HepG2 (cell line): Measurements from ENCODE around the gene TOP1. TPM values are rescaled to one million over a fixed set of nuclear protein-coding genes. Genes with fewer than 3 reads are reported as not detected.

Experiments used
- BRD4 ChIP-seq: sonication (generic); formaldehyde crosslinking; IDR thresholded peaks from 2 replicates; pipeline ENCODE4 v1.4.0; 2020; ENCODE audit warnings: missing genetic modification reagents
- KLF6 ChIP-seq: IDR thresholded peaks from 2 replicates; pipeline ENCODE4 v1.8.0; 2016; ENCODE audit warnings: missing biosample characterization, missing genetic modification reagents
- KMT2A ChIP-seq: sonication (generic); formaldehyde crosslinking; IDR thresholded peaks from 2 replicates; pipeline ENCODE4 v1.4.0; 2020; ENCODE audit warnings: missing genetic modification reagents
- MEIS2 ChIP-seq: sonication (generic); formaldehyde crosslinking; IDR thresholded peaks from 2 replicates; pipeline ENCODE4 v1.9.0; 2021; ENCODE audit warnings: mild to moderate bottlenecking, missing genetic modification reagents
- NFKB2 ChIP-seq: sonication (generic); formaldehyde crosslinking; IDR thresholded peaks from 2 replicates; pipeline ENCODE4 v1.4.0; 2020; ENCODE audit warnings: missing genetic modification reagents, borderline replicate concordance
- NKX3-1 ChIP-seq: sonication (generic); formaldehyde crosslinking; IDR thresholded peaks from 2 replicates; pipeline ENCODE4 v1.5.0; 2020; ENCODE audit warnings: missing genetic modification reagents
- PRPF4 ChIP-seq: fragments of 200-400 bp; formaldehyde crosslinking; IDR thresholded peaks from 2 replicates; pipeline ENCODE4 v1.6.1; 2016; ENCODE audit warnings: low read length, low read depth; ENCODE audit not compliant: poor library complexity, severe bottlenecking
- SAP130 ChIP-seq: IDR thresholded peaks from 2 replicates; pipeline ENCODE4 v1.6.1; 2016; ENCODE audit warnings: low read depth
- SMAD1 ChIP-seq: sonication (generic); formaldehyde crosslinking; IDR thresholded peaks from 2 replicates; pipeline ENCODE4 v1.4.0; 2020; ENCODE audit warnings: missing genetic modification reagents, low read depth, mild to moderate bottlenecking, borderline replicate concordance
- SOX6 ChIP-seq, 2 experiments: fragments of 450-650 bp in 1 of 2; sonication (generic) in 1 of 2; formaldehyde crosslinking in 1 of 2; IDR thresholded peaks; 2 replicates each; pipeline versions ENCODE4 v1.4.0 to v1.6.1; 2017 to 2020; ENCODE audit warnings: antibody characterized with exemption in 1 of 2, mild to moderate bottlenecking in 1 of 2, missing genetic modification reagents in 1 of 2
- ZKSCAN1 ChIP-seq: fragments of 150-350 bp; IDR thresholded peaks from 2 replicates; pipeline ENCODE4 v1.6.1; 2014; ENCODE audit warnings: low read length
- ZNF570 ChIP-seq: sonication (generic); formaldehyde crosslinking; IDR thresholded peaks from 2 replicates; pipeline ENCODE4 v1.4.0; 2020; ENCODE audit warnings: mild to moderate bottlenecking, missing genetic modification reagents, borderline replicate concordance
- ZNF841 ChIP-seq: sonication (generic); formaldehyde crosslinking; IDR thresholded peaks from 2 replicates; pipeline ENCODE4 v1.8.1; 2023; ENCODE audit warnings: missing genetic modification reagents, borderline replicate concordance
- polyA plus RNA-seq, 8 experiments: library from polyadenylated mRNA; depleted of rRNA in 3 of 8; stranded (reverse) in 7 of 8; unstranded in 1 of 8; fragments of >200 nt; fragmentation: Illumina TruSeq in 4 of 8; extraction: Trizol in 4 of 8; gene quantifications; 2 replicates each; pipeline versions ENCODE4 v1.2.1 to v1.2.3, GENCODE V29; 2011 to 2016; ENCODE audit warnings: low read depth in 4 of 8, missing spikeins in 1 of 8, mixed read lengths in 1 of 8; ENCODE audit not compliant: insufficient read depth in 1 of 8
- total RNA-seq, 5 experiments: library from RNA; depleted of rRNA; stranded (reverse); fragments of >200 nt; fragmentation: Illumina TruSeq; extraction: Trizol; gene quantifications; 2 replicates each; pipeline ENCODE4 v1.2.3, GENCODE V29; 2016; ENCODE audit warnings: low read depth in 1 of 5
- TF ChIP-seq, protein P1 (sequence below): sonication (generic); formaldehyde crosslinking; IDR thresholded peaks from 2 replicates; pipeline ENCODE4 v1.4.0; 2020; ENCODE audit warnings: missing genetic modification reagents, borderline replicate concordance
- TF ChIP-seq, protein P2 (sequence below): sonication (generic); formaldehyde crosslinking; conservative IDR thresholded peaks from 2 replicates; pipeline ENCODE4 v1.4.0; 2020; ENCODE audit warnings: missing genetic modification reagents
- TF ChIP-seq, protein P3 (sequence below): IDR thresholded peaks from 2 replicates; pipeline ENCODE4 v1.6.1; 2018; ENCODE audit warnings: missing genetic modification reagents, mild to moderate bottlenecking, missing compliant biosample characterization
- TF ChIP-seq, protein P4 (sequence below): sonication (generic); IDR thresholded peaks from 2 replicates; pipeline ENCODE4 v1.6.1; 2016; ENCODE audit warnings: low read depth, borderline replicate concordance
- TF ChIP-seq, protein P5 (sequence below): sonication (generic); formaldehyde crosslinking; IDR thresholded peaks from 2 replicates; pipeline ENCODE4 v1.4.0; 2020; ENCODE audit warnings: missing genetic modification reagents, borderline replicate concordance

TOP1 gene
- total and polyA plus RNA-seq, 2 of the 13 experiments (the other 11 are each of a cell fraction or from before 2014, with no cell fraction given), result 10.2 to 19.4 TPM

DNA sequence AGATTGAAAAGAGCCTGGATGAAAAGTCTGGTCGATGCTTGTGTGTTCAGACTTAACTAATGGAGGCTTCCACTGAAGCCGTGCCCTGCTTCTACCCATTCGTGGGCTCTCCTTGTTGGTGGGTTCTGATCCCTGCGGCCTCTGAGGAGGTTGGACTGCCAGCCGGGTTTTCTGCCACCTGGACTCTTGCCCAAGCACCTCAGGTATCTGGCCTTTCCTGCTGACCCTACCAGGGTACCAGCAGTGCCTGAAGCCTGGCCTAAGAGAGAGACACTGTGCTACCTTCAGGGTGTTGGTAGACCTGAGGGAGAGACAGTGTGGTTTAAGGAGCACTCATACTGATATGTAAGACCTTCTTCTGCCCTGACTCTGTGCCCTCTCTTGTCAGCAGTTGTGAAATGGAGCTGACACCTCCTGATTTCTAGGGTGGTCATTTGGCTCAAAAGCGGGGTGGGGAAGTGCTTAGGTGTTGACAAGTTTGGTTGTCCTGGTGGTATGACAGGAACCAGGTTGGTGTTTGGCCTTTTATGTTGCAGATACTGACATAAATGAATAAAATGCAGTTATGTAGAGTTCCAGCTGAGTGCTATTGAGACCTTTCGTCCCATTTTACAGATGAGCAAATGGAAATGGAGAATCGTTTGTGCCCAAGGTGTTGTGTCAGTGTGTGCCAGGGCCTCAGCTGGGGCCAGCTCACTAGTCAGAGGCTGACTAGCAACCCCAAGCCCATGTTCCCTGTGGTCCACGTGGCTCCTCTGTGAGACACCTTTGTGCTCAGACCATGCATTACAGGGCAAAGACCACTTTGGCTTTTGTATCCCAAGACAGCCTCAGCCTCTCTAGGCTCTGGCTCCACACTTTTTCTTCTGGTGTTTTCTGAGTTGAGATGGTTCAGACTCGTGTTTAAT, 111.9 kb downstream of the TOP1 start (continued):
- TF ChIP-seq, protein P1, sequence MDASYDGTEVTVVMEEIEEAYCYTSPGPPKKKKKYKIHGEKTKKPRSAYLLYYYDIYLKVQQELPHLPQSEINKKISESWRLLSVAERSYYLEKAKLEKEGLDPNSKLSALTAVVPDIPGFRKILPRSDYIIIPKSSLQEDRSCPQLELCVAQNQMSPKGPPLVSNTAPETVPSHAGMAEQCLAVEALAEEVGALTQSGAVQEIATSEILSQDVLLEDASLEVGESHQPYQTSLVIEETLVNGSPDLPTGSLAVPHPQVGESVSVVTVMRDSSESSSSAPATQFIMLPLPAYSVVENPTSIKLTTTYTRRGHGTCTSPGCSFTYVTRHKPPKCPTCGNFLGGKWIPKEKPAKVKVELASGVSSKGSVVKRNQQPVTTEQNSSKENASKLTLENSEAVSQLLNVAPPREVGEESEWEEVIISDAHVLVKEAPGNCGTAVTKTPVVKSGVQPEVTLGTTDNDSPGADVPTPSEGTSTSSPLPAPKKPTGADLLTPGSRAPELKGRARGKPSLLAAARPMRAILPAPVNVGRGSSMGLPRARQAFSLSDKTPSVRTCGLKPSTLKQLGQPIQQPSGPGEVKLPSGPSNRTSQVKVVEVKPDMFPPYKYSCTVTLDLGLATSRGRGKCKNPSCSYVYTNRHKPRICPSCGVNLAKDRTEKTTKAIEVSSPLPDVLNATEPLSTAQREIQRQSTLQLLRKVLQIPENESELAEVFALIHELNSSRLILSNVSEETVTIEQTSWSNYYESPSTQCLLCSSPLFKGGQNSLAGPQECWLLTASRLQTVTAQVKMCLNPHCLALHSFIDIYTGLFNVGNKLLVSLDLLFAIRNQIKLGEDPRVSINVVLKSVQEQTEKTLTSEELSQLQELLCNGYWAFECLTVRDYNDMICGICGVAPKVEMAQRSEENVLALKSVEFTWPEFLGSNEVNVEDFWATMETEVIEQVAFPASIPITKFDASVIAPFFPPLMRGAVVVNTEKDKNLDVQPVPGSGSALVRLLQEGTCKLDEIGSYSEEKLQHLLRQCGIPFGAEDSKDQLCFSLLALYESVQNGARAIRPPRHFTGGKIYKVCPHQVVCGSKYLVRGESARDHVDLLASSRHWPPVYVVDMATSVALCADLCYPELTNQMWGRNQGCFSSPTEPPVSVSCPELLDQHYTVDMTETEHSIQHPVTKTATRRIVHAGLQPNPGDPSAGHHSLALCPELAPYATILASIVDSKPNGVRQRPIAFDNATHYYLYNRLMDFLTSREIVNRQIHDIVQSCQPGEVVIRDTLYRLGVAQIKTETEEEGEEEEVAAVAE (CRISPR knock-in tag), result 0 out of 2 replicates have a peak, but pooled peaks have one; percentile 41
- peak; percentile 86 for TF ChIP-seq SAP130 (CRISPR knock-in tag)
- no peak for TF ChIP-seq ZNF841 (CRISPR knock-in tag)
- no peak for TF ChIP-seq NKX3-1 (CRISPR knock-in tag)
- no peak for TF ChIP-seq KLF6 (CRISPR knock-in tag)
- TF ChIP-seq KMT2A (CRISPR knock-in tag), result 0 out of 2 replicates have a peak, but pooled peaks have one; percentile 18
- peak; percentile 64; the same call in 1 of the 2 replicates for TF ChIP-seq MEIS2 (CRISPR knock-in tag)
- no peak for TF ChIP-seq ZKSCAN1
- TF ChIP-seq ZNF570 (CRISPR knock-in tag), result no peak
- TF ChIP-seq SMAD1 (CRISPR knock-in tag), result 0 out of 2 replicates have a peak, but pooled peaks have one; percentile 9
- TF ChIP-seq, protein P2, sequence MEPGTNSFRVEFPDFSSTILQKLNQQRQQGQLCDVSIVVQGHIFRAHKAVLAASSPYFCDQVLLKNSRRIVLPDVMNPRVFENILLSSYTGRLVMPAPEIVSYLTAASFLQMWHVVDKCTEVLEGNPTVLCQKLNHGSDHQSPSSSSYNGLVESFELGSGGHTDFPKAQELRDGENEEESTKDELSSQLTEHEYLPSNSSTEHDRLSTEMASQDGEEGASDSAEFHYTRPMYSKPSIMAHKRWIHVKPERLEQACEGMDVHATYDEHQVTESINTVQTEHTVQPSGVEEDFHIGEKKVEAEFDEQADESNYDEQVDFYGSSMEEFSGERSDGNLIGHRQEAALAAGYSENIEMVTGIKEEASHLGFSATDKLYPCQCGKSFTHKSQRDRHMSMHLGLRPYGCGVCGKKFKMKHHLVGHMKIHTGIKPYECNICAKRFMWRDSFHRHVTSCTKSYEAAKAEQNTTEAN (CRISPR knock-in tag), result peak; percentile 76
- no peak for TF ChIP-seq SOX6 (IDR thresholded peaks at IDR 0.05)
- no peak for TF ChIP-seq SOX6 (CRISPR knock-in tag; IDR thresholded peaks at IDR 0.05)
- TF ChIP-seq, protein P3, sequence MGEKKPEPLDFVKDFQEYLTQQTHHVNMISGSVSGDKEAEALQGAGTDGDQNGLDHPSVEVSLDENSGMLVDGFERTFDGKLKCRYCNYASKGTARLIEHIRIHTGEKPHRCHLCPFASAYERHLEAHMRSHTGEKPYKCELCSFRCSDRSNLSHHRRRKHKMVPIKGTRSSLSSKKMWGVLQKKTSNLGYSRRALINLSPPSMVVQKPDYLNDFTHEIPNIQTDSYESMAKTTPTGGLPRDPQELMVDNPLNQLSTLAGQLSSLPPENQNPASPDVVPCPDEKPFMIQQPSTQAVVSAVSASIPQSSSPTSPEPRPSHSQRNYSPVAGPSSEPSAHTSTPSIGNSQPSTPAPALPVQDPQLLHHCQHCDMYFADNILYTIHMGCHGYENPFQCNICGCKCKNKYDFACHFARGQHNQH (CRISPR knock-in tag), result no peak
- 0 out of 2 replicates have a peak, but pooled peaks have one; percentile 51 for TF ChIP-seq BRD4
- no peak for TF ChIP-seq NFKB2 (CRISPR knock-in tag)
- no peak for TF ChIP-seq PRPF4
- TF ChIP-seq, protein P4, sequence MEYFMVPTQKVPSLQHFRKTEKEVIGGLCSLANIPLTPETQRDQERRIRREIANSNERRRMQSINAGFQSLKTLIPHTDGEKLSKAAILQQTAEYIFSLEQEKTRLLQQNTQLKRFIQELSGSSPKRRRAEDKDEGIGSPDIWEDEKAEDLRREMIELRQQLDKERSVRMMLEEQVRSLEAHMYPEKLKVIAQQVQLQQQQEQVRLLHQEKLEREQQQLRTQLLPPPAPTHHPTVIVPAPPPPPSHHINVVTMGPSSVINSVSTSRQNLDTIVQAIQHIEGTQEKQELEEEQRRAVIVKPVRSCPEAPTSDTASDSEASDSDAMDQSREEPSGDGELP, result peak; percentile 68; the same call in 1 of the 2 replicates
- TF ChIP-seq, protein P5, sequence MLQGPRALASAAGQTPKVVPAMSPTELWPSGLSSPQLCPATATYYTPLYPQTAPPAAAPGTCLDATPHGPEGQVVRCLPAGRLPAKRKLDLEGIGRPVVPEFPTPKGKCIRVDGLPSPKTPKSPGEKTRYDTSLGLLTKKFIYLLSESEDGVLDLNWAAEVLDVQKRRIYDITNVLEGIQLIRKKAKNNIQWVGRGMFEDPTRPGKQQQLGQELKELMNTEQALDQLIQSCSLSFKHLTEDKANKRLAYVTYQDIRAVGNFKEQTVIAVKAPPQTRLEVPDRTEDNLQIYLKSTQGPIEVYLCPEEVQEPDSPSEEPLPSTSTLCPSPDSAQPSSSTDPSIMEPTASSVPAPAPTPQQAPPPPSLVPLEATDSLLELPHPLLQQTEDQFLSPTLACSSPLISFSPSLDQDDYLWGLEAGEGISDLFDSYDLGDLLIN (CRISPR knock-in tag), result no peak
